Measurements from ENCODE around the gene KRT78. TPM values are rescaled to one million over a fixed set of nuclear protein-coding genes. Genes with fewer than 3 reads are reported as not detected.
A peak's percentile ranks its signal among the peaks of the same experiment; 100 is the strongest.

Gene KRT78
- total and polyA plus RNA-seq, 9 of the 15 experiments (the other 6 are each of a cell fraction or from before 2014, with no cell fraction given) = not detected

GRCh38 chr12:52879394-52880351, 30.9 kb upstream of the KRT78 start (continued):
- TF ChIP-seq RBM34 (IDR thresholded peaks at IDR 0.05; ENCODE audit: borderline replicate concordance, insufficient read depth, low read length) = no peak
- TF ChIP-seq ZNF785 (CRISPR knock-in tag; IDR thresholded peaks at IDR 0.05) = no peak
- TF ChIP-seq FIP1L1 (IDR thresholded peaks at IDR 0.05; ENCODE audit: low read depth, low read length, poor library complexity, severe bottlenecking) = peak; percentile 71
- TF ChIP-seq ZNF140 (CRISPR knock-in tag; IDR thresholded peaks at IDR 0.05) = no peak
- no peak for TF ChIP-seq TCF3 (CRISPR knock-in tag; IDR thresholded peaks at IDR 0.05)
- no peak for TF ChIP-seq ZNF174 (CRISPR knock-in tag; IDR thresholded peaks at IDR 0.05)
- TF ChIP-seq, protein P1, sequence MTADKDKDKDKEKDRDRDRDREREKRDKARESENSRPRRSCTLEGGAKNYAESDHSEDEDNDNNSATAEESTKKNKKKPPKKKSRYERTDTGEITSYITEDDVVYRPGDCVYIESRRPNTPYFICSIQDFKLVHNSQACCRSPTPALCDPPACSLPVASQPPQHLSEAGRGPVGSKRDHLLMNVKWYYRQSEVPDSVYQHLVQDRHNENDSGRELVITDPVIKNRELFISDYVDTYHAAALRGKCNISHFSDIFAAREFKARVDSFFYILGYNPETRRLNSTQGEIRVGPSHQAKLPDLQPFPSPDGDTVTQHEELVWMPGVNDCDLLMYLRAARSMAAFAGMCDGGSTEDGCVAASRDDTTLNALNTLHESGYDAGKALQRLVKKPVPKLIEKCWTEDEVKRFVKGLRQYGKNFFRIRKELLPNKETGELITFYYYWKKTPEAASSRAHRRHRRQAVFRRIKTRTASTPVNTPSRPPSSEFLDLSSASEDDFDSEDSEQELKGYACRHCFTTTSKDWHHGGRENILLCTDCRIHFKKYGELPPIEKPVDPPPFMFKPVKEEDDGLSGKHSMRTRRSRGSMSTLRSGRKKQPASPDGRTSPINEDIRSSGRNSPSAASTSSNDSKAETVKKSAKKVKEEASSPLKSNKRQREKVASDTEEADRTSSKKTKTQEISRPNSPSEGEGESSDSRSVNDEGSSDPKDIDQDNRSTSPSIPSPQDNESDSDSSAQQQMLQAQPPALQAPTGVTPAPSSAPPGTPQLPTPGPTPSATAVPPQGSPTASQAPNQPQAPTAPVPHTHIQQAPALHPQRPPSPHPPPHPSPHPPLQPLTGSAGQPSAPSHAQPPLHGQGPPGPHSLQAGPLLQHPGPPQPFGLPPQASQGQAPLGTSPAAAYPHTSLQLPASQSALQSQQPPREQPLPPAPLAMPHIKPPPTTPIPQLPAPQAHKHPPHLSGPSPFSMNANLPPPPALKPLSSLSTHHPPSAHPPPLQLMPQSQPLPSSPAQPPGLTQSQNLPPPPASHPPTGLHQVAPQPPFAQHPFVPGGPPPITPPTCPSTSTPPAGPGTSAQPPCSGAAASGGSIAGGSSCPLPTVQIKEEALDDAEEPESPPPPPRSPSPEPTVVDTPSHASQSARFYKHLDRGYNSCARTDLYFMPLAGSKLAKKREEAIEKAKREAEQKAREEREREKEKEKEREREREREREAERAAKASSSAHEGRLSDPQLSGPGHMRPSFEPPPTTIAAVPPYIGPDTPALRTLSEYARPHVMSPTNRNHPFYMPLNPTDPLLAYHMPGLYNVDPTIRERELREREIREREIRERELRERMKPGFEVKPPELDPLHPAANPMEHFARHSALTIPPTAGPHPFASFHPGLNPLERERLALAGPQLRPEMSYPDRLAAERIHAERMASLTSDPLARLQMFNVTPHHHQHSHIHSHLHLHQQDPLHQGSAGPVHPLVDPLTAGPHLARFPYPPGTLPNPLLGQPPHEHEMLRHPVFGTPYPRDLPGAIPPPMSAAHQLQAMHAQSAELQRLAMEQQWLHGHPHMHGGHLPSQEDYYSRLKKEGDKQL (CRISPR knock-in tag; IDR thresholded peaks at IDR 0.05; ENCODE audit: borderline replicate concordance) = no peak
- TF ChIP-seq ZKSCAN8 (CRISPR knock-in tag; IDR thresholded peaks at IDR 0.05) = no peak
- TF ChIP-seq, protein P2, sequence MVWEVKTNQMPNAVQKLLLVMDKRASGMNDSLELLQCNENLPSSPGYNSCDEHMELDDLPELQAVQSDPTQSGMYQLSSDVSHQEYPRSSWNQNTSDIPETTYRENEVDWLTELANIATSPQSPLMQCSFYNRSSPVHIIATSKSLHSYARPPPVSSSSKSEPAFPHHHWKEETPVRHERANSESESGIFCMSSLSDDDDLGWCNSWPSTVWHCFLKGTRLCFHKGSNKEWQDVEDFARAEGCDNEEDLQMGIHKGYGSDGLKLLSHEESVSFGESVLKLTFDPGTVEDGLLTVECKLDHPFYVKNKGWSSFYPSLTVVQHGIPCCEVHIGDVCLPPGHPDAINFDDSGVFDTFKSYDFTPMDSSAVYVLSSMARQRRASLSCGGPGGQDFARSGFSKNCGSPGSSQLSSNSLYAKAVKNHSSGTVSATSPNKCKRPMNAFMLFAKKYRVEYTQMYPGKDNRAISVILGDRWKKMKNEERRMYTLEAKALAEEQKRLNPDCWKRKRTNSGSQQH (CRISPR knock-in tag; IDR thresholded peaks at IDR 0.05) = 0 out of 2 replicates have a peak, but pooled peaks have one; percentile 24
- TF ChIP-seq RBM14 (IDR thresholded peaks at IDR 0.05; ENCODE audit: borderline replicate concordance, insufficient read depth, low read depth, low read length) = no peak
- TF ChIP-seq BRCA1 (IDR thresholded peaks at IDR 0.05) = no peak
- no peak for TF ChIP-seq BRCA1 (CRISPR knock-in tag; IDR thresholded peaks at IDR 0.05)
- TF ChIP-seq SIN3B (IDR thresholded peaks at IDR 0.05; ENCODE audit: low read depth) = no peak
- peak; percentile 61 for TF ChIP-seq DEAF1 (CRISPR knock-in tag; IDR thresholded peaks at IDR 0.05)
- no peak for TF ChIP-seq TGIF2 (CRISPR knock-in tag; IDR thresholded peaks at IDR 0.05)
- TF ChIP-seq NBN (IDR thresholded peaks at IDR 0.05; ENCODE audit: low read depth) = peak; percentile 24; the same call in 1 of the 2 replicates
- no peak for TF ChIP-seq ZNF561 (CRISPR knock-in tag; conservative IDR thresholded peaks at IDR 0.05)

Data from K562 (cell line).